HepG2 (cell line): ENCODE results near the gene ZNF524. TPM values are rescaled to one million over a fixed set of nuclear protein-coding genes. Genes with fewer than 3 reads are reported as not detected.

Experiments
- ARID4A ChIP-seq: sonication (generic); formaldehyde crosslinking; IDR thresholded peaks from 2 replicates; pipeline ENCODE4 v1.5.0; 2020; ENCODE audit warnings: mild to moderate bottlenecking, missing genetic modification reagents, borderline replicate concordance
- GMEB2 ChIP-seq: IDR thresholded peaks from 2 replicates; pipeline ENCODE4 v1.6.1; 2016; ENCODE audit warnings: missing biosample characterization, missing genetic modification reagents, low read depth
- HHEX ChIP-seq: IDR thresholded peaks from 2 replicates; pipeline ENCODE4 v1.6.1; 2016; ENCODE audit warnings: control low read depth
- POGZ ChIP-seq: sonication (generic); formaldehyde crosslinking; IDR thresholded peaks from 2 replicates; pipeline ENCODE4 v1.4.0; 2020; ENCODE audit warnings: mild to moderate bottlenecking, missing genetic modification reagents
- THYN1 ChIP-seq: sonication (generic); formaldehyde crosslinking; IDR thresholded peaks from 2 replicates; pipeline ENCODE4 v1.8.1; 2023; ENCODE audit warnings: low read depth, mild to moderate bottlenecking, moderate library complexity, missing genetic modification reagents, borderline replicate concordance
- TIGD3 ChIP-seq: sonication (generic); formaldehyde crosslinking; IDR thresholded peaks from 2 replicates; pipeline ENCODE4 v1.5.1; 2020; ENCODE audit warnings: mild to moderate bottlenecking, missing genetic modification reagents, borderline replicate concordance
- ZNF282 ChIP-seq: fragments of 450-650 bp; IDR thresholded peaks from 2 replicates; pipeline ENCODE4 v1.6.1; 2018; ENCODE audit not compliant: partially characterized antibody
- ZNF646 ChIP-seq: sonication (generic); formaldehyde crosslinking; IDR thresholded peaks from 2 replicates; pipeline ENCODE4 v1.9.0; 2021; ENCODE audit warnings: mild to moderate bottlenecking, missing genetic modification reagents
- polyA plus RNA-seq, 8 experiments: library from polyadenylated mRNA; depleted of rRNA in 3 of 8; stranded (reverse) in 7 of 8; unstranded in 1 of 8; fragments of >200 nt; fragmentation: Illumina TruSeq in 4 of 8; extraction: Trizol in 4 of 8; gene quantifications; 2 replicates each; pipeline versions ENCODE4 v1.2.1 to v1.2.3, GENCODE V29; 2011 to 2016; ENCODE audit warnings: low read depth in 4 of 8, missing spikeins in 1 of 8, mixed read lengths in 1 of 8; ENCODE audit not compliant: insufficient read depth in 1 of 8
- total RNA-seq, 5 experiments: library from RNA; depleted of rRNA; stranded (reverse); fragments of >200 nt; fragmentation: Illumina TruSeq; extraction: Trizol; gene quantifications; 2 replicates each; pipeline ENCODE4 v1.2.3, GENCODE V29; 2016; ENCODE audit warnings: low read depth in 1 of 5

ZNF524 gene
- total and polyA plus RNA-seq, 2 of the 13 experiments (the other 11 are each of a cell fraction or from before 2014, with no cell fraction given): 3.2 to 4.6 TPM

GRCh38 chr19:55599842-55600661 is at the start of gene ZNF524 (continued):
- no peak; the same call in 1 of the 2 replicates for TF ChIP-seq GMEB2 (CRISPR knock-in tag)
- TF ChIP-seq POGZ (CRISPR knock-in tag): no peak
- no peak for TF ChIP-seq ZNF282
- TF ChIP-seq ZNF646 (CRISPR knock-in tag): no peak
- no peak for TF ChIP-seq THYN1 (CRISPR knock-in tag)
- TF ChIP-seq HHEX (CRISPR knock-in tag): no peak
- no peak for TF ChIP-seq TIGD3
- TF ChIP-seq ARID4A (CRISPR knock-in tag): 0 out of 2 replicates have a peak, but pooled peaks have one; percentile 4
